ENCODE results near the gene GIT1.

The GIT1 gene

GRCh38 chr17:29622337-29623282 lies 33.2 kb upstream of the GIT1 start, which contains the start of gene CORO6:
Gene CORO6, minus strand, starts transcription at chr17:29622912. Its CDS starts 1,491 bp downstream, at chr17:29621421.
- TF ChIP-seq FOXA1 (IDR thresholded peaks at IDR 0.05) (no peak), L3MBTL2 (conservative IDR thresholded peaks at IDR 0.05) (peak; percentile 76)
- CTCF ChIA-PET = interaction anchor here (1.1 to 1.4 kb wide), 2 partner anchors 28 to 31 kb away, joined by 3 read pairs; no protein-coding TSS in a partner anchor
- POLR2A ChIA-PET = interaction anchor here (0.8 to 2.3 kb wide), 9 partner anchors 14 to 155 kb away, joined by 3 to 16 read pairs (median 4); partner anchors contain the start of gene ANKRD13B
- DNase-seq (ENCODE audit: extremely low spot score) = peak; percentile 86

- ChIA-PET POLR2A (interaction anchor here (0.8 to 2.3 kb wide), 2 partner anchors 11 to 30 kb away, joined by 3 to 16 read pairs; partner anchors contain the start of gene ANKRD13B), CTCF (interaction anchor here (0.7 to 1.4 kb wide), 2 partner anchors 30 to 310 kb away, joined by 3 to 4 read pairs; no protein-coding TSS in a partner anchor)
- no peak for DNase-seq (ENCODE audit: extremely low spot score)
- TF ChIP-seq L3MBTL2 (conservative IDR thresholded peaks at IDR 0.05) = no peak
- no peak for TF ChIP-seq TARDBP (IDR thresholded peaks at IDR 0.05)
- no peak for TF ChIP-seq ZNF384 (IDR thresholded peaks at IDR 0.05)
- TF ChIP-seq ARNT (IDR thresholded peaks at IDR 0.05) = no peak
- no peak for TF ChIP-seq SUZ12 (IDR thresholded peaks at IDR 0.05)
- no peak for TF ChIP-seq LEF1 (IDR thresholded peaks at IDR 0.05; ENCODE audit: borderline replicate concordance)
- TF ChIP-seq ELF4 (IDR thresholded peaks at IDR 0.05) = no peak
- no peak for TF ChIP-seq FOXM1 (IDR thresholded peaks at IDR 0.05; ENCODE audit: borderline replicate concordance)
- no peak for TF ChIP-seq SP1 (IDR thresholded peaks at IDR 0.05)
Observed at GRCh38 chr17:29621751-29622194, 32.3 kb upstream of the GIT1 start.

GRCh38 chr17:29620779-29621500 lies 31.5 kb upstream of the GIT1 start:
- no peak for DNase-seq (ENCODE audit: extremely low spot score)
- TF ChIP-seq SUZ12 (IDR thresholded peaks at IDR 0.05) (no peak), CTBP1 (IDR thresholded peaks at IDR 0.05; ENCODE audit: borderline replicate concordance) (no peak), ELF4 (IDR thresholded peaks at IDR 0.05) (no peak), FOXM1 (IDR thresholded peaks at IDR 0.05; ENCODE audit: borderline replicate concordance) (no peak), FOXK2 (IDR thresholded peaks at IDR 0.05) (no peak), SP1 (IDR thresholded peaks at IDR 0.05) (no peak), NFRKB (IDR thresholded peaks at IDR 0.05) (no peak), LEF1 (IDR thresholded peaks at IDR 0.05; ENCODE audit: borderline replicate concordance) (no peak), ARNT (IDR thresholded peaks at IDR 0.05) (no peak), FOXA1 (IDR thresholded peaks at IDR 0.05) (no peak), L3MBTL2 (conservative IDR thresholded peaks at IDR 0.05) (no peak), BHLHE40 (IDR thresholded peaks at IDR 0.05; ENCODE audit: borderline replicate concordance) (no peak), HDGF (IDR thresholded peaks at IDR 0.05; ENCODE audit: borderline replicate concordance) (no peak), TARDBP (IDR thresholded peaks at IDR 0.05) (no peak), PKNOX1 (IDR thresholded peaks at IDR 0.05) (no peak), ZNF384 (IDR thresholded peaks at IDR 0.05) (no peak)
- ChIA-PET CTCF (interaction anchor here (0.7 to 1.0 kb wide), 2 partner anchors 27 to 310 kb away, joined by 4 read pairs; no protein-coding TSS in a partner anchor), POLR2A (interaction anchor here (0.8 kb wide), 1 partner anchor 10 kb away, joined by 3 read pairs; no protein-coding TSS in a partner anchor)

GRCh38 chr17:29620271-29620670 lies 30.8 kb upstream of the GIT1 start:
- TF ChIP-seq TARDBP (IDR thresholded peaks at IDR 0.05) (no peak), FOXM1 (IDR thresholded peaks at IDR 0.05; ENCODE audit: borderline replicate concordance) (no peak), BHLHE40 (IDR thresholded peaks at IDR 0.05; ENCODE audit: borderline replicate concordance) (no peak), FOXA1 (IDR thresholded peaks at IDR 0.05) (no peak), NFRKB (IDR thresholded peaks at IDR 0.05) (no peak), ELF4 (IDR thresholded peaks at IDR 0.05) (no peak), SUZ12 (IDR thresholded peaks at IDR 0.05) (no peak), ARNT (IDR thresholded peaks at IDR 0.05) (no peak)
- ChIA-PET POLR2A (no interaction called here), CTCF (interaction anchor here (1.0 kb wide), 1 partner anchor 26 kb away, joined by 4 read pairs; no protein-coding TSS in a partner anchor)
- no peak for DNase-seq (ENCODE audit: extremely low spot score)

GRCh38 chr17:29619251-29619650 lies 29.8 kb upstream of the GIT1 start:
- POLR2A ChIA-PET = no interaction called here
- no peak for DNase-seq (ENCODE audit: extremely low spot score)
- TF ChIP-seq PKNOX1 (IDR thresholded peaks at IDR 0.05) = no peak
- TF ChIP-seq FOXK2 (IDR thresholded peaks at IDR 0.05) = no peak
- CTCF ChIA-PET = interaction anchor here (0.6 kb wide), 1 partner anchor 192 kb away, joined by 3 read pairs; no protein-coding TSS in a partner anchor

GRCh38 chr17:29618272-29619065 lies 29.0 kb upstream of the GIT1 start:
- TF ChIP-seq TARDBP (IDR thresholded peaks at IDR 0.05) = no peak
- POLR2A ChIA-PET = no interaction called here
- CTCF ChIA-PET = interaction anchor here (0.6 to 1.7 kb wide), 3 partner anchors 9 to 64 kb away, joined by 3 to 7 read pairs (median 3); no protein-coding TSS in a partner anchor
- no peak for DNase-seq (ENCODE audit: extremely low spot score)

All from HEK293T (cell line).